Measurements from ENCODE around the gene CLPTM1L.

Gene CLPTM1L

GRCh38 chr5:1344975-1345838 is at the start of gene CLPTM1L:
CLPTM1L (minus strand) TSS chr5:1345099; CDS start chr5:1344841, 258 bp downstream.
- DNase-seq (ENCODE audit: low read depth, low spot score) = peak; percentile 38

- DNase-seq (ENCODE audit: low read depth, low spot score) = no peak
Observed at GRCh38 chr5:1393571-1394501, 48.9 kb upstream of the CLPTM1L start.

- DNase-seq (ENCODE audit: low read depth, low spot score) = no peak
Observed at GRCh38 chr5:1392801-1393565, 48.1 kb upstream of the CLPTM1L start.

GRCh38 chr5:1392261-1392660 is 47.4 kb upstream of the CLPTM1L start:
- no peak for DNase-seq (ENCODE audit: low read depth, low spot score)

- no peak for DNase-seq (ENCODE audit: low read depth, low spot score)
Observed at GRCh38 chr5:1391691-1392090, 46.8 kb upstream of the CLPTM1L start.

- DNase-seq (ENCODE audit: low read depth, low spot score) = no peak
Observed at GRCh38 chr5:1390861-1391600, 46.1 kb upstream of the CLPTM1L start.

- DNase-seq (ENCODE audit: low read depth, low spot score) = no peak
Observed at GRCh38 chr5:1390333-1390732, 45.4 kb upstream of the CLPTM1L start.

GRCh38 chr5:1388383-1388967 is 43.6 kb upstream of the CLPTM1L start:
- DNase-seq (ENCODE audit: low read depth, low spot score) = no peak

GRCh38 chr5:1387876-1388275 is 43.0 kb upstream of the CLPTM1L start:
- DNase-seq (ENCODE audit: low read depth, low spot score) = no peak

GRCh38 chr5:1387059-1387755 is 42.3 kb upstream of the CLPTM1L start:
- no peak for DNase-seq (ENCODE audit: low read depth, low spot score)

GRCh38 chr5:1386274-1386717 is 41.4 kb upstream of the CLPTM1L start:
- DNase-seq (ENCODE audit: low read depth, low spot score) = no peak

- no peak for DNase-seq (ENCODE audit: low read depth, low spot score)
Observed at GRCh38 chr5:1385395-1386273, 40.7 kb upstream of the CLPTM1L start.

- DNase-seq (ENCODE audit: low read depth, low spot score) = no peak
Observed at GRCh38 chr5:1384521-1384920, 39.6 kb upstream of the CLPTM1L start.

GRCh38 chr5:1383886-1384401 is 39.0 kb upstream of the CLPTM1L start:
- DNase-seq (ENCODE audit: low read depth, low spot score) = no peak

- DNase-seq (ENCODE audit: low read depth, low spot score) = no peak
Observed at GRCh38 chr5:1383344-1383743, 38.4 kb upstream of the CLPTM1L start.

- DNase-seq (ENCODE audit: low read depth, low spot score) = no peak
Observed at GRCh38 chr5:1382248-1382700, 37.4 kb upstream of the CLPTM1L start.

- DNase-seq (ENCODE audit: low read depth, low spot score) = no peak
Observed at GRCh38 chr5:1381370-1382247, 36.7 kb upstream of the CLPTM1L start.

GRCh38 chr5:1380910-1381309 is 36.0 kb upstream of the CLPTM1L start:
- DNase-seq (ENCODE audit: low read depth, low spot score) = no peak
